T-helper 1 cell treated with Interleukin-12 subunit alpha and Interleukin-12 subunit beta and Interleukin-4 antibody, amounts not matched to agents 30 μg/mL and 1 μg/mL, for 36 hours (primary cell): ENCODE results near the gene UBFD1.
"Not testable (repeated sequence)": the region's sequence is repeated elsewhere in the genome, so short reads cannot be mapped to it uniquely, and the experiment has no call there.

Experiments
- H3K27ac Mint-ChIP-seq: one replicate; pipeline ENCODE4 v1.8.0; 2021; ENCODE audit warnings: mild to moderate bottlenecking, mixed read lengths
- H3K27me3 Mint-ChIP-seq: one replicate; pipeline ENCODE4 v1.8.0; 2021; ENCODE audit warnings: low read depth, mixed read lengths
- H3K36me3 Mint-ChIP-seq: one replicate; pipeline ENCODE4 v1.8.0; 2021; ENCODE audit warnings: low read depth, mixed read lengths
- H3K4me1 Mint-ChIP-seq: one replicate; pipeline ENCODE4 v1.8.0; 2021; ENCODE audit warnings: low read depth, mixed read lengths
- H3K4me3 Mint-ChIP-seq: one replicate; pipeline ENCODE4 v1.8.0; 2021; ENCODE audit warnings: mild to moderate bottlenecking, moderate library complexity, mixed read lengths
- H3K9me3 Mint-ChIP-seq: one replicate; pipeline ENCODE4 v1.8.0; 2021; ENCODE audit warnings: mixed read lengths

The UBFD1 gene

GRCh38 chr16:23538919-23539278 lies 18.6 kb upstream of the UBFD1 start:
- Mint-ChIP-seq H3K36me3 (peaks cover 7% of the 10 kb centered on the region), H3K27ac (no peak overlapping the region), H3K4me1 (no peaks in the 10 kb centered on the region)

GRCh38 chr16:23539984-23540816 lies 17.3 kb upstream of the UBFD1 start:
- Mint-ChIP-seq H3K36me3 (peaks cover 3% of the 10 kb centered on the region), H3K9me3 (no peaks in the 10 kb centered on the region)

More at GRCh38 chr16:23538919-23539278, 18.6 kb upstream of the UBFD1 start:
- Mint-ChIP-seq H3K4me3 (no peak overlapping the region), H3K9me3 (no peaks in the 10 kb centered on the region), H3K27me3 (no peaks in the 10 kb centered on the region)

GRCh38 chr16:23540817-23541178 lies 16.7 kb upstream of the UBFD1 start:
- H3K36me3 Mint-ChIP-seq, result not testable (repeated sequence)

More at GRCh38 chr16:23539984-23540816, 17.3 kb upstream of the UBFD1 start:
- H3K27me3 Mint-ChIP-seq, result no peaks in the 10 kb centered on the region
- H3K4me3 Mint-ChIP-seq, result no peak overlapping the region
- no peak overlapping the region for H3K27ac Mint-ChIP-seq
- no peaks in the 10 kb centered on the region for H3K4me1 Mint-ChIP-seq

GRCh38 chr16:23544436-23544835 lies 13.1 kb upstream of the UBFD1 start:
- Mint-ChIP-seq H3K27ac (no peak overlapping the region), H3K9me3 (no peaks in the 10 kb centered on the region), H3K4me1 (peaks cover 1% of the 10 kb centered on the region), H3K4me3 (no peak overlapping the region), H3K27me3 (no peaks in the 10 kb centered on the region), H3K36me3 (peaks cover 11% of the 10 kb centered on the region)

More at GRCh38 chr16:23540817-23541178, 16.7 kb upstream of the UBFD1 start:
- H3K27ac Mint-ChIP-seq, H3K4me3 Mint-ChIP-seq, H3K9me3 Mint-ChIP-seq, H3K4me1 Mint-ChIP-seq, H3K27me3 Mint-ChIP-seq: not testable (repeated sequence)

- H3K4me3 Mint-ChIP-seq, result no peak overlapping the region
- H3K27ac Mint-ChIP-seq, result no peak overlapping the region
- H3K4me1 Mint-ChIP-seq, result peaks cover 3% of the 10 kb centered on the region
- no peaks in the 10 kb centered on the region for H3K27me3 Mint-ChIP-seq
- H3K36me3 Mint-ChIP-seq, result peaks cover 18% of the 10 kb centered on the region
- H3K9me3 Mint-ChIP-seq, result no peaks in the 10 kb centered on the region
Measured at GRCh38 chr16:23549938-23550337, 7.6 kb upstream of the UBFD1 start.

- Mint-ChIP-seq H3K4me1 (peaks cover 10% of the 10 kb centered on the region), H3K4me3 (no peak overlapping the region), H3K36me3 (peaks cover 14% of the 10 kb centered on the region), H3K9me3 (no peaks in the 10 kb centered on the region), H3K27ac (no peak overlapping the region), H3K27me3 (no peaks in the 10 kb centered on the region)
Measured at GRCh38 chr16:23552161-23552560, 5.4 kb upstream of the UBFD1 start.

- Mint-ChIP-seq H3K4me1 (peaks cover 13% of the 10 kb centered on the region), H3K27me3 (no peaks in the 10 kb centered on the region), H3K4me3 (no peak overlapping the region), H3K27ac (no peak overlapping the region), H3K9me3 (no peaks in the 10 kb centered on the region), H3K36me3 (peaks cover 15% of the 10 kb centered on the region)
Measured at GRCh38 chr16:23554536-23554935, 3.0 kb upstream of the UBFD1 start.

- peaks cover 23% of the 10 kb centered on the region for H3K4me1 Mint-ChIP-seq
- H3K9me3 Mint-ChIP-seq, result no peaks in the 10 kb centered on the region
- H3K4me3 Mint-ChIP-seq, result peak overlapping the region; percentile 91
- no peaks in the 10 kb centered on the region for H3K27me3 Mint-ChIP-seq
- H3K36me3 Mint-ChIP-seq, result peaks cover 26% of the 10 kb centered on the region
- peak overlapping the region; percentile 89 for H3K27ac Mint-ChIP-seq
Measured at GRCh38 chr16:23557779-23558702, 514 bp downstream of the UBFD1 start.

GRCh38 chr16:23561586-23561985 lies 4.1 kb downstream of the UBFD1 start:
- H3K4me1 Mint-ChIP-seq, result peaks cover 19% of the 10 kb centered on the region
- H3K27ac Mint-ChIP-seq, result no peak overlapping the region
- H3K36me3 Mint-ChIP-seq, result peaks cover 47% of the 10 kb centered on the region

GRCh38 chr16:23562505-23562904 lies 5.0 kb downstream of the UBFD1 start:
- H3K36me3 Mint-ChIP-seq, result peaks cover 53% of the 10 kb centered on the region

More at GRCh38 chr16:23561586-23561985, 4.1 kb downstream of the UBFD1 start:
- no peaks in the 10 kb centered on the region for H3K27me3 Mint-ChIP-seq
- H3K4me3 Mint-ChIP-seq, result no peak overlapping the region
- no peaks in the 10 kb centered on the region for H3K9me3 Mint-ChIP-seq

GRCh38 chr16:23563186-23563585 lies 5.7 kb downstream of the UBFD1 start:
- no peaks in the 10 kb centered on the region for H3K27me3 Mint-ChIP-seq
- no peak overlapping the region for H3K4me3 Mint-ChIP-seq
- peaks cover 56% of the 10 kb centered on the region for H3K36me3 Mint-ChIP-seq
- H3K27ac Mint-ChIP-seq, result no peak overlapping the region
- peaks cover 14% of the 10 kb centered on the region for H3K4me1 Mint-ChIP-seq
- H3K9me3 Mint-ChIP-seq, result no peaks in the 10 kb centered on the region

More at GRCh38 chr16:23562505-23562904, 5.0 kb downstream of the UBFD1 start:
- Mint-ChIP-seq H3K4me3 (no peak overlapping the region), H3K4me1 (peaks cover 14% of the 10 kb centered on the region), H3K27ac (no peak overlapping the region), H3K9me3 (no peaks in the 10 kb centered on the region), H3K27me3 (no peaks in the 10 kb centered on the region)

- H3K4me3 Mint-ChIP-seq, result no peak overlapping the region
- H3K27ac Mint-ChIP-seq, result no peak overlapping the region
- no peaks in the 10 kb centered on the region for H3K27me3 Mint-ChIP-seq
- H3K36me3 Mint-ChIP-seq, result peaks cover 50% of the 10 kb centered on the region
- no peaks in the 10 kb centered on the region for H3K9me3 Mint-ChIP-seq
- H3K4me1 Mint-ChIP-seq, result peaks cover 7% of the 10 kb centered on the region
Measured at GRCh38 chr16:23564575-23565363, 7.2 kb downstream of the UBFD1 start.

- Mint-ChIP-seq H3K27me3 (no peaks in the 10 kb centered on the region), H3K27ac (no peak overlapping the region), H3K9me3 (no peaks in the 10 kb centered on the region), H3K36me3 (peaks cover 55% of the 10 kb centered on the region), H3K4me1 (no peaks in the 10 kb centered on the region), H3K4me3 (no peak overlapping the region)
Measured at GRCh38 chr16:23566724-23567123, 9.2 kb downstream of the UBFD1 start.

GRCh38 chr16:23567602-23568001 lies 10.1 kb downstream of the UBFD1 start:
- no peaks in the 10 kb centered on the region for H3K9me3 Mint-ChIP-seq
- H3K4me3 Mint-ChIP-seq, result no peak overlapping the region
- H3K36me3 Mint-ChIP-seq, result peaks cover 52% of the 10 kb centered on the region
- H3K4me1 Mint-ChIP-seq, result no peaks in the 10 kb centered on the region
- H3K27ac Mint-ChIP-seq, result no peak overlapping the region
- no peaks in the 10 kb centered on the region for H3K27me3 Mint-ChIP-seq
